ENCODE measurements around the gene GZMH.
"Not testable (repeated sequence)": the region's sequence is repeated elsewhere in the genome, so short reads cannot be mapped to it uniquely, and the experiment has no call there.

Gene GZMH

GRCh38 chr14:24591004-24591403 lies 18.5 kb downstream of the GZMH start:
- not testable (repeated sequence) for DNase-seq

- not testable (repeated sequence) for DNase-seq
Observed at GRCh38 chr14:24584402-24584801, 25.1 kb downstream of the GZMH start.

DNA sequence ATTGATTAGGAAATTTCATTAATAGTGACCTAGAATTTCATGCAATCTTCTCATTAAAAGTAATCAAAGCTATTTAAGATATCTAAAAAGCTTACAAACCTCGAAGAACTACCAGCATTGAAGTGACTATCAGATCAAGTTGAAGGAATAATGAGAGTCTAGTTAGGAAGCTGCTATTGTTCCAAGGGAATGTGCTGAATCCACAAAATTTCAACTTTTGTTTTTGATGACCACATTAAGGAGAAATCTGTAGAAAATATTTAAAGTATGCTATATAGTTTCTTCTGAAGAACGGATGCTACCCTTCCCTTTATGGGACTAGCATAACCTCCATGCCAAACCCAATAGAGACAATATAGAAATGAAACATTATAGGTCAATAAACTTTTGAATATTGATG lies 30.9 kb downstream of the GZMH start:
- no peak for DNase-seq

DNA sequence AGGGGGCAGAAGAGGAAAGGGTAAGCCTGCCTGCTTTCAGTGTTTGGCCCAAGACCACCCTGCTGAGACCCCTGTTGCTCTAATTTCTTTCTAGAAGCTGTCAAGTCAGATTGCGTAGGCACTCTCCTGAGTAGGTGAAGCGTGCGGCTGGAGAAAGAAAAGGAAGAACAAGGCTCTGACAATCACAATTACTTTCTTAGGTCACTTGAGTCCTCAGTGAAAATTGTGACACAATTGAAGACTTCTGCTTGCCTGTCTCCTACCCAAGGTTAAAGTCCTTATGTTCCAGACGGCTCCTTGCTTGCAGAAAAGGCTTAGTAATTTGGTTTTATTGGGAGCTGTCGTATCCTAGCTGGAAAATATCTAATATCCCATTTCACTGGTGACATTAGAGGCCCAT lies 32.7 kb downstream of the GZMH start:
- no peak for DNase-seq

- no peak for DNase-seq
Observed at GRCh38 chr14:24576182-24576581, 33.3 kb downstream of the GZMH start, which contains the start of gene CTSG. CTSG (minus strand) TSS chr14:24576250; CDS start chr14:24576223, 27 bp downstream.

- DNase-seq = no peak
Observed at GRCh38 chr14:24574206-24574774, 35.2 kb downstream of the GZMH start.

DNA sequence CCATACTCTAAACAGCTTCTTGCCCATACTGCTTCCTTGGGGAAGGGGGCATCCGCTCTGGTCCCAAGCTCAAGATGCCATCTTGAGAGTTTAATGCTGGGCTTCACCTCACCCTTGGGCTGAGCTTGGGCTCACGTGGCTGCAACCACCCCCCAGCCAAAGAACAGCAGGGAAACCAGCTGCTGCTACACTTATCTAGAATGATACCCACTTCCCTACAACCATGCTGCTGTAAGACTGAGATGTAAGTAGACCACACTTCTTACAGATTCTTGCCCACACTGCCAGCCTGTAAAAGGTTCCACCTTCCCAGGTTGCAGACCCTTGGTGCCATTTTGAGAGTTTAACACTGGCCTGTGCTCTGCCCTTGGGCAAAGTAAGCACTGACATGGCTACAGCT lies 43.2 kb downstream of the GZMH start:
- no peak for DNase-seq

- no peak for DNase-seq
Observed at GRCh38 chr14:24565766-24566165, 43.7 kb downstream of the GZMH start.

DNA sequence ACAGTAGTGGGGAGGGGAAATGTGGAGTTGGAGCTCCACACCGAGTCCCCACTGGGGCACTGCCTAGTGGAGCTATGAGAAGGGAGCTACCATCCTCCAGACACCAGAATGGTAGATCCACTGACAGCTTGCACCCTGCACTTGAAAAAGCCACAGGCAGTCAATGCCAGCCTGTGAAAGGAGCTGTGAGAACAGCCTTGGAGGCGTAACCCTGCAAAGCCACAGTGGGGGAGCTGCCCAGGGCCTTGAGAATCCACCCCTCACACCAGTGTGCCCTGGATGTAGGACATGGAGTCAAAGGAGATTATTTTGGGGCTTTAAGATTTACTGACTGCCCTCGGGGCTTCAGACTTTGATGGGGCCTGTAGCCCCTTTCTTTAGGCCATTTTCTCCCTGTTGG lies 46.0 kb downstream of the GZMH start:
- no peak for DNase-seq

GRCh38 chr14:24556756-24557155 lies 52.7 kb downstream of the GZMH start:
- peak; percentile 42 for DNase-seq
